GM12878 (cell line): Measurements from ENCODE around the gene MYL3. TPM values are rescaled to one million over a fixed set of nuclear protein-coding genes. Genes with fewer than 3 reads are reported as not detected.

ENCODE experiments used
- ATAC-seq: fragments of 200-7000 bp; cut with Tn5 transposase; 3 replicates; pipeline ENCODE4 v1.9.1; 2020; ENCODE audit warnings: mild to moderate bottlenecking, moderate library complexity
- BruUV-seq: library from RNA; stranded (reverse); fragments of 400-500 nt; replicated peaks from 2 replicates; lab custom pipeline; 2021; lab: Mats Ljungman, UMichigan
- CTCF ChIA-PET: fragments of 300-600 bp; sonication (Branson Sonifier 250); formaldehyde crosslinking; extraction: SDS; loops from one replicate; lab custom pipeline; 2021; ENCODE audit warnings: inconsistent platforms; lab: Yijun Ruan, JAX
- POLR2A ChIA-PET: fragments of 350-600 bp; formaldehyde crosslinking; extraction: SDS; loops from one replicate; lab custom pipeline; 2021; ENCODE audit warnings: inconsistent platforms; lab: Charles Lee
- RAD21 ChIA-PET: fragments of 300-600 bp; sonication (Branson Sonifier 250); formaldehyde crosslinking; loops from one replicate; lab custom pipeline; 2023; ENCODE audit warnings: antibody characterized with exemption; ENCODE audit not compliant: unreplicated experiment; lab: Charles Lee
- SMC1A ChIA-PET: fragments of 300-600 bp; sonication (Branson Sonifier 250); formaldehyde crosslinking; loops from one replicate; lab custom pipeline; 2023; ENCODE audit not compliant: unreplicated experiment, uncharacterized antibody; lab: Charles Lee
- DNase-seq: peaks from one replicate; pipeline ENCODE4 v3.0.0-alpha.2; 2011; ENCODE audit warnings: low read depth, low spot score
- FAIRE-seq: peaks from 3 replicates; lab custom pipeline; 2011; peaks lifted over from hg19 to GRCh38; lab: Jason Lieb, UNC
- H2AFZ ChIP-seq: 2 replicates; pipeline ENCODE4 v1.6.0; 2011; ENCODE audit warnings: low read depth, low read length, control low read depth; ENCODE audit not compliant: control insufficient read depth
- H3K27ac ChIP-seq: 2 replicates; pipeline ENCODE4 v1.5.1; 2011; ENCODE audit warnings: control low read depth; ENCODE audit not compliant: control insufficient read depth, insufficient read depth
- H3K27me3 ChIP-seq, 2 experiments: replicated peaks in 1 of 2; 2 replicates each; pipeline versions ENCODE4 v1.6.0 to v1.6.1; 2011; ENCODE audit warnings: low read length in 1 of 2; ENCODE audit not compliant: control insufficient read depth in 2 of 2, insufficient read depth in 2 of 2
- H3K36me3 ChIP-seq, 2 experiments: 2 replicates each; pipeline ENCODE4 v1.5.1; 2011; ENCODE audit warnings: low read length in 1 of 2; ENCODE audit not compliant: control insufficient read depth in 2 of 2, insufficient read depth in 2 of 2
- H3K4me1 ChIP-seq: 2 replicates; pipeline ENCODE4 v1.6.1; 2011; ENCODE audit warnings: mild to moderate bottlenecking, low read length, moderate library complexity, mixed read lengths; ENCODE audit not compliant: control insufficient read depth, insufficient read depth
- H3K4me2 ChIP-seq: 2 replicates; pipeline ENCODE4 v1.6.0; 2011; ENCODE audit warnings: control low read depth; ENCODE audit not compliant: control insufficient read depth, insufficient read depth
- H3K4me3 ChIP-seq: fragments of 200-600 bp; sonication (generic); 2 replicates; pipeline ENCODE4 v1.5.1; 2016
- H3K79me2 ChIP-seq: 2 replicates; pipeline ENCODE4 v1.6.0; 2011; ENCODE audit warnings: low read length; ENCODE audit not compliant: control insufficient read depth, insufficient read depth
- H3K9ac ChIP-seq: 2 replicates; pipeline ENCODE4 v1.8.0; 2011; ENCODE audit warnings: low read length, control low read depth, mixed read lengths; ENCODE audit not compliant: control insufficient read depth, insufficient read depth
- H3K9me3 ChIP-seq: replicated peaks from 3 replicates; pipeline ENCODE4 v1.5.1; 2011; ENCODE audit warnings: mild to moderate bottlenecking, low read length; ENCODE audit not compliant: control insufficient read depth, insufficient read depth
- H4K20me1 ChIP-seq: 2 replicates; pipeline ENCODE4 v1.6.0; 2011; ENCODE audit not compliant: control insufficient read depth, insufficient read depth
- BRCA1 ChIP-seq: IDR thresholded peaks from 2 replicates; pipeline ENCODE4 v1.6.1; 2011; ENCODE audit warnings: low read depth, low read length, improper control_type of control experiment
- CREB1 ChIP-seq: IDR thresholded peaks from 2 replicates; pipeline ENCODE4 v1.6.1; 2012; ENCODE audit warnings: low read depth, mild to moderate bottlenecking, inconsistent platforms
- EZH2 ChIP-seq: IDR thresholded peaks from 2 replicates; pipeline ENCODE4 v1.6.1; 2012; ENCODE audit warnings: low read depth, mild to moderate bottlenecking, control low read depth, inconsistent platforms, low read length, borderline replicate concordance; ENCODE audit not compliant: control insufficient read depth
- HDAC6 ChIP-seq: fragments of 200-600 bp; sonication (generic); IDR thresholded peaks from one replicate; pipeline ENCODE4 v1.8.0; 2017; ENCODE audit warnings: antibody characterized with exemption; ENCODE audit not compliant: unreplicated experiment
- IKZF2 ChIP-seq, 2 experiments: fragments of 450-650 bp; IDR thresholded peaks; 2 replicates each; pipeline ENCODE4 v1.6.1; 2017; ENCODE audit warnings: mild to moderate bottlenecking in 2 of 2, moderate library complexity in 2 of 2
- IRF4 ChIP-seq: IDR thresholded peaks from 2 replicates; pipeline ENCODE4 v1.6.1; 2011; ENCODE audit warnings: low read depth, low read length
- JUND ChIP-seq: IDR thresholded peaks from 2 replicates; pipeline ENCODE4 v1.6.1; 2012; ENCODE audit warnings: low read depth, mild to moderate bottlenecking, low read length, improper control_type of control experiment, moderate library complexity
- LARP7 ChIP-seq: fragments of 450-650 bp; IDR thresholded peaks from 2 replicates; pipeline ENCODE4 v1.6.1; 2017; ENCODE audit warnings: mild to moderate bottlenecking
- MXI1 ChIP-seq: fragments of 150-350 bp; IDR thresholded peaks from 2 replicates; pipeline ENCODE4 v1.6.1; 2011; ENCODE audit warnings: low read depth, mild to moderate bottlenecking, inconsistent platforms, low read length, improper control_type of control experiment
- NRF1 ChIP-seq: conservative IDR thresholded peaks from 2 replicates; pipeline ENCODE4 v1.6.1; 2011; ENCODE audit warnings: mild to moderate bottlenecking, low read depth, low read length, improper control_type of control experiment
- PML ChIP-seq: IDR thresholded peaks from 2 replicates; pipeline ENCODE4 v1.6.1; 2012; ENCODE audit warnings: low read length, inconsistent platforms
- POLR2A ChIP-seq: IDR thresholded peaks from 2 replicates; pipeline ENCODE4 v1.6.1; 2011; ENCODE audit warnings: low read depth, mild to moderate bottlenecking, low read length
- RCOR1 ChIP-seq: conservative IDR thresholded peaks from 2 replicates; pipeline ENCODE4 v1.6.1; 2012; ENCODE audit warnings: low read depth, low read length, improper control_type of control experiment
- SMAD5 ChIP-seq: IDR thresholded peaks from 2 replicates; pipeline ENCODE4 v1.6.1; 2016; ENCODE audit warnings: antibody characterized with exemption, low read depth
- SP1 ChIP-seq: IDR thresholded peaks from one replicate; pipeline ENCODE4 v1.6.1; 2011; ENCODE audit warnings: low read depth, low read length
- TBL1XR1 ChIP-seq: IDR thresholded peaks from 2 replicates; pipeline ENCODE4 v1.6.1; 2012; ENCODE audit warnings: low read depth, low read length, improper control_type of control experiment
- ZNF384 ChIP-seq: IDR thresholded peaks from 2 replicates; pipeline ENCODE4 v1.6.1; 2012; ENCODE audit warnings: low read depth, mild to moderate bottlenecking, low read length, improper control_type of control experiment, borderline replicate concordance
- ZNF622 ChIP-seq: fragments of 450-650 bp; IDR thresholded peaks from 2 replicates; pipeline ENCODE4 v1.6.1; 2017; ENCODE audit warnings: mild to moderate bottlenecking, inconsistent platforms
- WGBS: methylation state at CpG from one replicate; pipeline ENCODE4 v1.1.6; 2016; ENCODE audit warnings: low lambda C conversion rate; ENCODE audit not compliant: insufficient replicate concordance, insufficient coverage; ENCODE audit errors: missing lambda C conversion rate; 5-methylcytosine and 5-hydroxymethylcytosine counted together
- in situ Hi-C: fragments of 300-500 bp; cut with MboI; formaldehyde crosslinking; loops from 9 replicates; pipeline ENCODE4 v1.14.3; 2018; ENCODE audit warnings: mixed read lengths
- intact Hi-C: fragments of 100-400 bp; cut with micrococcal nuclease; formaldehyde crosslinking; loops from one replicate; pipeline ENCODE4 v1.14.2; 2022; ENCODE audit not compliant: unreplicated experiment
- polyA plus RNA-seq, 11 experiments: library from polyadenylated mRNA; depleted of rRNA in 4 of 11; unstranded in 6 of 11; stranded (reverse) in 5 of 11; fragments of >200 nt; fragmentation: Nextera tagmentation in 4 of 11; fragmentation: Illumina TruSeq in 1 of 11; extraction: Ambion mirVana in 4 of 11; extraction: Trizol in 1 of 11; gene quantifications; 1 replicate in 1 of 11; 2 replicates in 10 of 11; pipeline versions ENCODE4 v1.2.1 to v1.2.3, GENCODE V29; 2011 to 2016; ENCODE audit warnings: inconsistent platforms in 2 of 11, missing spikeins in 2 of 11, low read depth in 1 of 11
- total RNA-seq, 4 experiments: library from RNA; depleted of rRNA in 3 of 4; stranded (reverse); fragments of >200 nt in 3 of 4; fragmentation: Illumina TruSeq in 1 of 4; extraction: Trizol in 1 of 4; gene quantifications; 2 replicates each; pipeline versions ENCODE4 v1.2.1 to v1.2.3, GENCODE V29; 2013 to 2021
- TF ChIP-seq, protein P1 (sequence below): fragments of 450-650 bp; IDR thresholded peaks from 2 replicates; pipeline ENCODE4 v1.6.1; 2018; ENCODE audit warnings: mild to moderate bottlenecking, low read depth, moderate library complexity; ENCODE audit not compliant: partially characterized antibody

The MYL3 gene
- total and polyA plus RNA-seq, 10 of the 15 experiments (the other 5 are each of a cell fraction or from before 2014, with no cell fraction given): 0.40 TPM; not detected in 9

GRCh38 chr3:46849045-46849631 is 14.1 kb downstream of the MYL3 start:
- H3K27ac ChIP-seq: no peak overlapping the region
- 46% methylated on average over 7 of the region's 7 CpGs for WGBS
- no peaks in the 10 kb centered on the region for H3K9me3 ChIP-seq
- no peaks in the 10 kb centered on the region for H3K36me3 ChIP-seq
- H2AFZ ChIP-seq: no peak overlapping the region
- no peaks in the 10 kb centered on the region for H4K20me1 ChIP-seq
- no peak for DNase-seq
- ChIA-PET CTCF (interaction anchor here (0.8 to 1.5 kb wide), 4 partner anchors 11 to 133 kb away, joined by 3 to 5 read pairs (median 4); no protein-coding TSS in a partner anchor), POLR2A (interaction anchor here (0.6 kb wide), 1 partner anchor 70 kb away, joined by 3 read pairs; no protein-coding TSS in a partner anchor), RAD21 (interaction anchor here (1.0 kb wide), 1 partner anchor 11 kb away, joined by 3 read pairs; no protein-coding TSS in a partner anchor), SMC1A (interaction anchor here (1.0 kb wide), 1 partner anchor 28 kb away, joined by 3 read pairs; no protein-coding TSS in a partner anchor)
- in situ Hi-C loops (no loop called here), intact Hi-C loops (no loop called here)
- peaks cover 9% of the 10 kb centered on the region for H3K4me1 ChIP-seq
- no peak overlapping the region for H3K4me2 ChIP-seq
- ATAC-seq: no peak
- H3K4me3 ChIP-seq: no peak overlapping the region
- TF ChIP-seq EZH2: no peak
- no peak for TF ChIP-seq PML
- no peak for TF ChIP-seq TBL1XR1
- TF ChIP-seq IRF4: no peak
- TF ChIP-seq RCOR1: no peak
- no peak for TF ChIP-seq LARP7
- TF ChIP-seq BRCA1: no peak
- TF ChIP-seq IKZF2 (IDR thresholded peaks at IDR 0.05): no peak
- no peak for TF ChIP-seq POLR2A
- TF ChIP-seq NRF1: no peak
- no peak for TF ChIP-seq SMAD5
- no peak for TF ChIP-seq ZNF384
- TF ChIP-seq HDAC6: no peak
- TF ChIP-seq, protein P1, sequence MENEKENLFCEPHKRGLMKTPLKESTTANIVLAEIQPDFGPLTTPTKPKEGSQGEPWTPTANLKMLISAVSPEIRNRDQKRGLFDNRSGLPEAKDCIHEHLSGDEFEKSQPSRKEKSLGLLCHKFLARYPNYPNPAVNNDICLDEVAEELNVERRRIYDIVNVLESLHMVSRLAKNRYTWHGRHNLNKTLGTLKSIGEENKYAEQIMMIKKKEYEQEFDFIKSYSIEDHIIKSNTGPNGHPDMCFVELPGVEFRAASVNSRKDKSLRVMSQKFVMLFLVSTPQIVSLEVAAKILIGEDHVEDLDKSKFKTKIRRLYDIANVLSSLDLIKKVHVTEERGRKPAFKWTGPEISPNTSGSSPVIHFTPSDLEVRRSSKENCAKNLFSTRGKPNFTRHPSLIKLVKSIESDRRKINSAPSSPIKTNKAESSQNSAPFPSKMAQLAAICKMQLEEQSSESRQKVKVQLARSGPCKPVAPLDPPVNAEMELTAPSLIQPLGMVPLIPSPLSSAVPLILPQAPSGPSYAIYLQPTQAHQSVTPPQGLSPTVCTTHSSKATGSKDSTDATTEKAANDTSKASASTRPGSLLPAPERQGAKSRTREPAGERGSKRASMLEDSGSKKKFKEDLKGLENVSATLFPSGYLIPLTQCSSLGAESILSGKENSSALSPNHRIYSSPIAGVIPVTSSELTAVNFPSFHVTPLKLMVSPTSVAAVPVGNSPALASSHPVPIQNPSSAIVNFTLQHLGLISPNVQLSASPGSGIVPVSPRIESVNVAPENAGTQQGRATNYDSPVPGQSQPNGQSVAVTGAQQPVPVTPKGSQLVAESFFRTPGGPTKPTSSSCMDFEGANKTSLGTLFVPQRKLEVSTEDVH: no peak
- no peak for TF ChIP-seq ZNF622
- TF ChIP-seq JUND: no peak
- no peak for TF ChIP-seq CREB1
- no peak for TF ChIP-seq SP1
- TF ChIP-seq MXI1: no peak
- no peaks in the 10 kb centered on the region for H3K79me2 ChIP-seq
- no peaks in the 10 kb centered on the region; a peak in 1 of 4 replicates for H3K27me3 ChIP-seq
- H3K9ac ChIP-seq: no peak overlapping the region
- FAIRE-seq: no peak
- BruUV-seq: no TSS peak
